Tibial artery (tissue), 4 donors: ENCODE data around the gene PTPN14.

ENCODE experiments used
- DNase-seq, 2 donors: peaks; one replicate each; pipeline ENCODE4 v3.0.0-alpha.2; 2019
- H3K27ac ChIP-seq, 2 donors: fragments of 200-600 bp; sonication (generic) in 1 of 2; 1 replicate in 1 of 2; 2 replicates in 1 of 2; pipeline ENCODE4 v1.5.1; 2018 to 2019; ENCODE audit warnings: mild to moderate bottlenecking in 1 of 2
- H3K27me3 ChIP-seq, 2 donors: fragments of 200-600 bp; sonication (generic) in 1 of 2; one replicate each; pipeline versions ENCODE4 v1.5.1 to v1.6.0; 2016 to 2019
- H3K36me3 ChIP-seq, 3 donors: fragments of 200-600 bp; sonication (generic) in 2 of 3; one replicate each; pipeline ENCODE4 v1.5.1; 2016 to 2019; ENCODE audit warnings: mild to moderate bottlenecking in 2 of 3
- H3K4me1 ChIP-seq, 4 donors: fragments of 200-600 bp; sonication (generic) in 2 of 4; 1 replicate in 3 of 4; 2 replicates in 1 of 4; pipeline ENCODE4 v1.5.1; 2016 to 2019
- H3K4me3 ChIP-seq, 2 donors: fragments of 200-600 bp; sonication (generic) in 1 of 2; 1 replicate in 1 of 2; 2 replicates in 1 of 2; pipeline ENCODE4 v1.5.1; 2018 to 2019; ENCODE audit warnings: mild to moderate bottlenecking in 2 of 2
- H3K9me3 ChIP-seq, 3 donors: fragments of 200-600 bp; sonication (generic) in 1 of 3; one replicate each; pipeline ENCODE4 v1.5.1; 2016 to 2019
- CTCF ChIP-seq, 2 experiments: fragments of 200-600 bp in 1 of 2; fragments of 450-650 bp in 1 of 2; IDR thresholded peaks; one replicate each; pipeline ENCODE4 v1.5.1; 2017 to 2019; ENCODE audit warnings: antibody characterized with exemption in 2 of 2, mild to moderate bottlenecking in 1 of 2, moderate library complexity in 1 of 2
- intact Hi-C: fragments of 100-400 bp; cut with DNase I; formaldehyde crosslinking; loops from one replicate; pipeline ENCODE4 v1.15.0; 2023; ENCODE audit warnings: low total_unique reads

PTPN14 gene

GRCh38 chr1:214312530-214313051, 238.8 kb downstream of the PTPN14 start:
- no peaks in the 10 kb centered on the region for H3K4me1 ChIP-seq
- no peak for TF ChIP-seq CTCF (IDR thresholded peaks at IDR 0.05)
- no peaks in the 10 kb centered on the region for H3K9me3 ChIP-seq
- no peak overlapping the region for H3K27ac ChIP-seq
- no peaks in the 10 kb centered on the region for H3K36me3 ChIP-seq
- H3K27me3 ChIP-seq: no peaks in the 10 kb centered on the region
- no peak for DNase-seq
- intact Hi-C loops: no loop called here
- H3K4me3 ChIP-seq: no peak overlapping the region

DNA sequence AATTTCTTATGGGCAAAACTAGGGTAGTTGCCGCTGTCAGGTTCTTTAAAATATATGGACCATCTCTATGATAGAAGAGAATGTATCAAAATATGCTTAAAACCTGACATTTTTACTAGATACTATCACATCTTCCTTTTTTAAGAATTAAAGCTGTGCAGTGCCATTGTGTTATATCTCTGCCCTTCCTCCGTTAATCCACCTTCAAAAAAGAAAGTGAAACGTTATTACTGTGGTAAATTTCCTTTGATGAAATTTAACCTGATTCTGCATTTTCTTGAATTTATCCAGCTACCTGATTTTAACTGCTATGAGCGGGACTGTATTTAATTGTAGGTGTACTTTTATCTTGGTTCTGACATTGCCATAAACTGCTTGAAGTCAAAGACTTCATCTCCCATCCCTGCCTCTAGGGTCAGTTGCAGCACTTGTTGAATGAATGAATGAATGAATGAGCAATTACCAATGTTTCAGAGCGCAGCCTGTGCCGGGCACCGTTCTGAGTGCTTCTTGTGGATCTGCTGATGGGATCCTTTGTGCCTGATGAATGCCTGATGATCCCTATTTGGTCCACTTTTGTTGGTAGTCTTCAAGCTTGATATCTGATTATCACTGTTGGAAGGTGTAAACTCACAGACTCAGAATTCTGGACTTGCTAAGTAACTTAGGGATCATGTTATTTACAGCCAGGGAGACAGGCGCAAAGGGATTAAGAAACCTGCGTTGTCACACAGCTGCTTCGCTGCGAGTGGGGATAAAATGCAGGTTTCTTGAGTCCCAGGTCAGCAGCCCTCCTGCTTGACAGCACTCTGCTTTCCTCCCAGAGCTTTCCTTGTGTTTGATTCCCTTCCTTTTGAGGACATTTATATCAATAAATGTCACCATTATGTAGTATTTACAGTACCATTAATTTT, 240.4 kb downstream of the PTPN14 start:
- TF ChIP-seq CTCF (IDR thresholded peaks at IDR 0.05): no peak
- no peaks in the 10 kb centered on the region for H3K4me1 ChIP-seq
- H3K9me3 ChIP-seq: no peaks in the 10 kb centered on the region
- intact Hi-C loops: no loop called here
- H3K27ac ChIP-seq: no peak overlapping the region
- no peak for DNase-seq
- H3K27me3 ChIP-seq: no peaks in the 10 kb centered on the region
- H3K4me3 ChIP-seq: no peak overlapping the region
- H3K36me3 ChIP-seq: no peaks in the 10 kb centered on the region

DNA sequence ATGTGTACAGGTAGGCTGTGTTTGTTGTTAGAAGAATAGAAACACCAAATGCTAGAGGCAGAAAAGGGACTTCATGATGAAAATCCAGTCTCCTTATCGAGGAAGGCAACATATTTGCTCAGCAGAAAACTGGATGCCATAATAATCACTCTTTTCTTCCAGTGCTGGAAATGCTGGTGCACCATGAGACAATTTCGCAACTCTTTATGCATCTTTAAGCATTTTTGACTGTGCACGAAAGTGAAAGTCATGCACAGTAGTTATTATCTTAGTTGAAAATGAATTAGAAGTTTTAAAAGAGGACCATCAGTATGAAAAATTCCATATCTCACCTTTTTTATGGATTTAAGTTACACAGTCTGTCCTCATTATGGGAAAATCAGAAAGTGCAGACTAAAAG, 241.4 kb downstream of the PTPN14 start:
- DNase-seq: no peak
- TF ChIP-seq CTCF (IDR thresholded peaks at IDR 0.05): no peak

DNA sequence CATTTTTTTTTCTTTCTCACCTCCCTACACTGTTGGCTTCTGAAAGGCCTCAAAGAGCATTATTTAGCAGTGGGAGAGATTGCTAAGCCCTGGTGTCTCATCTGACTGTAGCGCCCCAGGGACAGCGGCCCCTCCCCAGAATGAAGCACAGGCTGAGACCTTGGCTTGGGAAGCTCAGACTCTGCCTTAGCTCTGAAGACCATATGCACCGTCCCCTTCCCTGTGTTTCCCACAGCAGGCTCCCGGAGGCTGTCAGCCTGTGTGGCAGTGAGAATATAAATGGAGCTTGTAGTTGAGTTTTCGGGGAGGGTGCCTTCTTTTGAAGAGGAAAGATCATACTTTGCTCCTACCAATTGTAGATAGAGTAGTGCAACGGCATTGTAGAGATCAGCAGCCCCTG, 245.1 kb downstream of the PTPN14 start:
- TF ChIP-seq CTCF (IDR thresholded peaks at IDR 0.05): no peak
- Histone ChIP-seq H3K9me3 (no peaks in the 10 kb centered on the region), H3K4me1 (peaks cover 0 to 15% (median 9%) of the 10 kb centered on the region in 4 donors), H3K4me3 (no peak overlapping the region), H3K27ac (no peak overlapping the region), H3K36me3 (no peaks in the 10 kb centered on the region), H3K27me3 (no peaks in the 10 kb centered on the region)
- DNase-seq: no peak
- intact Hi-C loops: no loop called here

More for the DNA sequence above, 241.4 kb downstream of the PTPN14 start:
- Histone ChIP-seq H3K4me1 (no peaks in the 10 kb centered on the region), H3K27ac (no peak overlapping the region), H3K36me3 (no peaks in the 10 kb centered on the region), H3K27me3 (no peaks in the 10 kb centered on the region), H3K9me3 (no peaks in the 10 kb centered on the region), H3K4me3 (no peak overlapping the region)
- intact Hi-C loops: no loop called here

DNA sequence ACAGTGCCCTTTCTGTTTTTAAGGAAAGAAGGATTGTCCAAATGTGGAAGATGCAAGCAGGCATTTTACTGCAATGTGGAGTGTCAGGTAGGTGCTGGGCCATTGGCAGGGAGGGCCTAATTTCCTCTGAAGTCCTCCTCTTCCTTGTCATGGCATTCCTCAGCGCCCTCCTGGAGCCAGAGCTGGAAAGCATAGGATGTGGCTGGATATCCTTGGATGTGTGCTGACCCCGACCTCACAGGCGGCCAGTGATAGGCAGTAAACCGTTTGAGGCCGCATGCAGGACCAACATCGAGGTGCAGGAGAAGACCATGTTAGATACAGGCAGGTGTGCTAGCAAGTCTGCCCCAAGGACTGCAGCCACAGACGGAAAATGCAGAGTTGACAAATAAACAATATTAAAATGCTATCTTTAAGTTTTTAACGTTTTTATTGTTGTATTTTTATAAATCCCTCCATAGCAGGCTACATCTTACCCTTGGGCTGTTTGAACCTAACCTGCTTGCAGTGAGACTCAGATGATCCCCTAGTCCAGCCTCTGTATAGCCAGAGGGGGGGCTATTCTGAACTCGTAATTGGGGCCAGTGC, 246.1 kb downstream of the PTPN14 start:
- no peaks in the 10 kb centered on the region for H3K36me3 ChIP-seq
- no peak overlapping the region for H3K27ac ChIP-seq
- H3K4me3 ChIP-seq: no peak overlapping the region
- no peak for TF ChIP-seq CTCF (IDR thresholded peaks at IDR 0.05)
- intact Hi-C loops: no loop called here
- no peaks in the 10 kb centered on the region for H3K9me3 ChIP-seq
- no peaks in the 10 kb centered on the region for H3K27me3 ChIP-seq
- no peak for DNase-seq
- H3K4me1 ChIP-seq: peaks cover 0 to 15% (median 9%) of the 10 kb centered on the region in 4 donors
